NCI-H82 treated with DMSO at 0.1 percent for 48 hours (cell line): ENCODE data around the gene FAM13C.

ENCODE experiments used
- DNase-seq: peaks from one replicate; lab custom pipeline; 2025; ENCODE audit not compliant: unreplicated experiment; lab: John Stamatoyannopoulos, UW

FAM13C gene

DNA sequence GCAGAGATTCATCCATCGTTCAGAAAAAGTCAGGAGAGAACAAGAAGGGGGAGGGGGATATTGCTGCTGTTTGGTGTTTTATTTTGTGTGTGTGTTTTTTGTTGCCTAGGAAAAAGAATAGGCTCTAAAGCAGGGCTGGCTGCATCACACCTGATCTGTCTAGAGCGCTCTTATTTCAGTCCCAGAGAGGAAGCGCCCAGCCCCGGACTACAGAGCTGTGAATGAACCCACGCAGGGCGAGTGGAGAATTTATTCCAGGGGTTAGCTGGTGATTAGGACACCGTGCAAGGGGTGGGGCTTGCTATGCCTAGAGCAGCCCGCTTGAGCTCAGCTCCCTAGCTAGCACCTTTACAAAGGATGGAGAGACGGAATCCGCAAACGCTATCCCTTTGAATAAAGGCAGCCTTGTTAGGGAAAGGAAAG is 621 bp upstream of the FAM13C start:
- DNase-seq = peak; percentile 6

DNA sequence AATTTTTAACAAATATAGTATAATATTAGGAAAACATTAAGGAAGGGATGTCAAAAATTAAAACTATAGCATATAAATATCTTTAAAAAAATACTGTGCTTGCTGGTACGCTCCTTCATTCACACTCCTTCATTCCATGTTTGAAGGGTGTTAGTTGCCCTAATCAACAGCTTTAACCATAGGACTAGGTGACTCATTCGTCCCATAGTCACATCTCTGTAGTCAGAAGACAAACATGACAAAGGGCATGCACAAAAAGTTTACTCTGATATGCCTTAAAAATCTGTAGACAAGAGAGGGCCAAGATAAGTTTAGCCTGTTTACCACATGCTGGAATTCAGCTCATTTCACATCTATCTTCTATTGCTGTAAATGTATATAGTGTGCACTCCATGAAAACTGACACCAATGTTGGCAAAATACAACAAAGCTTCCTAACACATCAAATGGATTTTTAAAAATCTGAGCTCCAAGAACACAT is 646 bp downstream of the FAM13C start:
- DNase-seq = no peak

DNA sequence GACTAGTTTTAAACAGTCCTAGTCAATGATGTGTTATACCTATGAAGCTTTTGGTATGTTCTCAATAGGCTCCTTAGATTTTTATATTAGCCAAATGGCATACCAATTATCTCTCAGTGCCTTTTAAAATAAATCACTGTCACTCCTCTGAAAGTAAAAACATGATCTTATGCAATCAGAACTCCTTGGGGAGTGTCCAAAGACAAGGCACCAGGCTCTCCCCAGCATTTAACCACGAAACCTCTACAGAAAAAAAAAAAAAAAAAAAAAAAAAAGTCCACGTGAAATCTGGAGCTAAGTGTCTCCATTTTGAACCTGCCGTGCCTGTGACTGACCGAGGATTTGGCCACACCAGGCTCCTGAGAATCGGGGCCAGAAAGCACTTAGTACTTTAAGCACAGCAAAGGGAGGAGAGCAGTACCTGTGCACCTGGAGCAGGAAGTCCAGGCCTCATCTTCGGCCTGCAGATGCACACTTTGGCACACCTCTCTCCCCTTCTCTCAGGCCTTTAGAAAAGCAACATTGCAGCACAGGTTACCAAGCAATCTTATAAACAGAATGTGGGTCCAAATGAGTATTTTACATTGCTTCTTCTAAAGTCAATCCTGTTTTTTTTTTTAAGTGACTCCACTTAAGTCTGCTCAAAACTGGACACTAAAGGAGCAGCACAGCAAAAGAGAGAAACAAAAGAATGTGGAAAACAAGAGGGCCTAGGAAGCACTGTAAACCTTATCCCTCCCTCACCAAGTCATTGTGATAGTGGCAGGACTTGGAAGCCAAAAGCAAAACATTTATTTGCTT is 1.5 kb downstream of the FAM13C start:
- DNase-seq = no peak

DNA sequence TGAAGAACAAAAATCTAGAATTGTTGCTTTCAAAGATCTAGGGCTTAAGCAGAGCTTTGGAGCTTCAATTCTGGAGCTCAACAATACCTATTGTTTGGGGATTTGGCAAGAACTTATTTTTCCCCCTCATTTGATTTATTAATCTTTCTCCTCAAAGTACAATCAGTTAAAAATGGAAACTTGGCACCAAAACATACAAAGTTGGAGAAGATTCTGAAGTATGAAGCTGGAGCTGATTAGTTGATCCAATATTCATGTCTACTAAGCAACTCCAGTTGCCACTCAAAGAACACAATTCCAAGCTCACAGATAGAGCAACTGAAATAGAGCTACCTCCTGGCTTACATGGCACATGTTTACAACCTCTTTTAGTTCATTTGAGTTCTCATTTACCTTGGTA is 3.8 kb downstream of the FAM13C start:
- no peak for DNase-seq

DNA sequence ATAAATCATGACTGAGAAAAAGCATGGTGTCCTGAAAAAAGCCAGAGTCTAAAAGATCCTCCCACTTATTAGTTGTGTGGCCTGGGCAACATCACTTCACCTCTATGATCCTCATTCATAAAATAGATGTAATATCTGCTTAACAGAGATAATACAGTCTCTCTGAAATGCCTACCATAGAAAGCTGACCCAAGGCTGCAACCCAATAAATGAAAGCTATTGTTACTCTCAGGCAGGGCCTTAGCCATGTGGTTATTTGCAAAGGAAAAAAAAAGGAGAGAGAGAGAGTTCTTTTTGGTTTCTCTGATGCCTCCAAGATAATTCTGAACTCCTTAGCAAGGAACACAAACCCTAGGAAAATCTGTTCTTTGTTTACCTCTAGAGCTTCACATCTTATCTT is 7.9 kb downstream of the FAM13C start:
- DNase-seq = no peak

- DNase-seq = no peak
Observed at GRCh38 chr10:59350558-59350957, 11.8 kb downstream of the FAM13C start.

DNA sequence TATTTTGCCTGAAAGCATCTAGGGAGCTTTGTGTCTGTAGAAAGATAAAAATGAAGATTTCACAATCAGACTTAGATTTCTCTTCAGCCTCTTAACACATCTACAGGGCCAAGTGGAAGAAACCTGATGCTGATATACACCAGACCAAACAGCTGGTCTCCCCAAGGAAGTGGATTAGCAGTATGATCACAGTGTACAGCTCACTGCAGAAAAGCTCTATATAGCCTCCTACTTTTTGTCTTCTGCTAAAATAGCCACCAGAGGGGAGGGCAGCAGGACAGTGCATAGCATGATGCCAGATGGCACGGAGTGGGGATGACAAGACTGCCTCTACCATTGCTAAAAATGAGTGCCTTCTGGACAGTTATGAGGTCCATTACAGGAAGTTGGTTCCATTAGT is 16.0 kb downstream of the FAM13C start:
- DNase-seq = peak; percentile 26

GRCh38 chr10:59342723-59343122 is 19.6 kb downstream of the FAM13C start:
- no peak for DNase-seq

DNA sequence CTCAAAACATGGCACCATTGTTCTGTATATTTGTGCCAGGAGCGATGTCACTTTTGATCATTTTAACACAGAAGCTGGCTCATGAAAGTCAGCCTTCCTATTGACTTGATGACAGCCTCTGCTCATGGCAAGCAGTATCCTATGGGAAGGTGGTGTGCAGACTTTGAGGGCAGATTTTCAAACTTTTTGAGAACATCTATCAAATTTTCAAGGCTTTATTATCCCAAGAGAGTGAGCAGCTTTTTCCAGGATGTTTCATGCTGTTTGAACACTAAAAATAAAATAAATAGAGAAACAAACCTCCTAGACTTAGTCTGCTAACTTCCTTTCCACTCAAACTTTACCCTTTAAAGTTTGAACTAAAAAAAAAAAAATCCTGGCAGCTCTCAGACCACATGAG is 20.3 kb downstream of the FAM13C start:
- no peak for DNase-seq

GRCh38 chr10:59340285-59340684 is 22.1 kb downstream of the FAM13C start:
- no peak for DNase-seq

GRCh38 chr10:59339351-59339750 is 23.0 kb downstream of the FAM13C start:
- no peak for DNase-seq

- DNase-seq = no peak
Observed at GRCh38 chr10:59337201-59337652, 25.1 kb downstream of the FAM13C start.

DNA sequence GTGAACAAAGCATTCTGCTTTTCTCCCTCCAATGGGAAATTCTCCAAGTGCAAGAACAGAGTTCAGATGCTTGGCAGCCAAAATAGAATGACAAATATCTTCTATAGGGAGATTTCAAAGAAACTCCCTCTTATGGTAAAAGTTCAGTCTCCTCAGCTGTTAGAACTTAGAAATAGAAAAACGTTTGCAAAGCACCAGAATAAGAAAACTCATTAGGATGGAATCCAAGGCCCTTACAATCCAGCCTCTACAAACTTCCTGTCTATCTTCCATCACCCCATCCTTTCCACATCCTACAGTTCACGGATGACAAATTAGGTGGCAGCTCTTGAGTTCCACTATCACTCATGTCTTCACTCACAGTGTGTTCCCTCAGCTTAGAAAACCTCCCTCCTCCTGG is 25.7 kb downstream of the FAM13C start:
- no peak for DNase-seq

DNA sequence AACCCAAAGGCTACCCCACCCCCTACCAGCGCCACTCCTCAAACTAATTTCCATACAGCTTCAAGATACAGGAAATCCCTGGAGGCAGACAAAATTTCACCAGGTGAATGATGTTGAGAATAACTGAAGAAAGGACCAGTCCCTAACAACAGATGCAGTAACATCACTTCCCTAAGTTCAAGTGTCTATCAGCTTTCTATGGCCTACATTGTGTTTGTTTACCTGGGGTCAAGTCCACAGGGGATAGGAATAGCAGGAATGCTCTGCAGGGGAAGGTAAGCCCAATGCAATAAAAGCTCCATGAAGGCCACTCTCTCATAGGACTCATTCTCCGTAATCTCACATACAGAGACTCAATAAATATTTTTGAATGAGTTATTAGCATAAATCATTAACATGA is 26.9 kb downstream of the FAM13C start:
- DNase-seq = no peak

DNA sequence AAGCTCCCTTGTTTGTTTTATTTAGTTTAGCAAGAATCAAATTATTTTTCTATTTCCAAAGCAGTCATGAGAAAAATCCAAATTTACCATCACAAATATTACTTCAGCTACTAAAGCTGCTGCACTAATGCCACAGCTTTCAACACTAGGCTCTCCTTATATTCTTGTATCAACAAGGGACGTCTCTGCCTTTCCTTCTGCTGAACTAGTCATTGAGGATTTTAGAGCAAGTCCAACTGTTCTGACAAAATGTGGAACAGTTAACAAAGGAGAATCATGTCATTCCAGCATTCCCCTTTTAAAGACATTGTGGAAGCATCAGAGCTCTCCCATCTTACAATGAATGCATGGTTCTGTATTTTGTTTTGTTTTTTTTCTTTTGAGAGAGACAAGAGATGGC is 28.6 kb downstream of the FAM13C start:
- DNase-seq = no peak

GRCh38 chr10:59332581-59332980 is 29.8 kb downstream of the FAM13C start:
- DNase-seq = no peak

- DNase-seq = no peak
Observed at GRCh38 chr10:59331661-59332060, 30.7 kb downstream of the FAM13C start.

GRCh38 chr10:59325116-59325515 is 37.2 kb downstream of the FAM13C start:
- DNase-seq = no peak

- no peak for DNase-seq
Observed at GRCh38 chr10:59324597-59324996, 37.8 kb downstream of the FAM13C start.

DNA sequence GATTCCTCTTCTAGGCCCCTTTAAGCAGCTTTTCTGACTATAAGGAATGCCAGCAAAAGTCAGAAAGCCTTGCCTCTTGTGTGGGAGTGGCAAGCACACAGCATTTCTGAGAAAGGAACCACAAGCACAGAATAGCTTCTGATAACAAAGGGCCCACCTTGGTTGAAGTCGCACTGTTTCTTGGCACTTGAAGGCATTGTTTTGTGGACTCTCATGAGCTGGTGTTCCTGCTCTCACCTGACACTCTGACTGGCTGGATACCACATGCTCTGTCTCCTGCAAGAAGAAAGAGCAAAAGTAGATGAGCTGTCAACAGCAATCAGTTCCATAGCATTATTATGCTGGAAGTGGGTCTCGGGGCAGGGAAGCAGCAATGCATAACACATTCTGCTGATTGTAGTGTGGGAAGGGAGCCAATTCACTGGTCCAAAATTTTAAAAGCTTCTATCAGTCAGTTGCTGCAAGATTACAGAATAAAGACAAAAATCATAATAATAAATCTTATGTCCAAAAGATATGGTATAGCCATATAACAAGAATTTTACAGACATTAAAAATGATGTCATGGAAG is 38.4 kb downstream of the FAM13C start:
- DNase-seq = no peak

- DNase-seq = no peak
Observed at GRCh38 chr10:59323036-59323459, 39.3 kb downstream of the FAM13C start.

GRCh38 chr10:59322131-59322530 is 40.2 kb downstream of the FAM13C start:
- DNase-seq = no peak

DNA sequence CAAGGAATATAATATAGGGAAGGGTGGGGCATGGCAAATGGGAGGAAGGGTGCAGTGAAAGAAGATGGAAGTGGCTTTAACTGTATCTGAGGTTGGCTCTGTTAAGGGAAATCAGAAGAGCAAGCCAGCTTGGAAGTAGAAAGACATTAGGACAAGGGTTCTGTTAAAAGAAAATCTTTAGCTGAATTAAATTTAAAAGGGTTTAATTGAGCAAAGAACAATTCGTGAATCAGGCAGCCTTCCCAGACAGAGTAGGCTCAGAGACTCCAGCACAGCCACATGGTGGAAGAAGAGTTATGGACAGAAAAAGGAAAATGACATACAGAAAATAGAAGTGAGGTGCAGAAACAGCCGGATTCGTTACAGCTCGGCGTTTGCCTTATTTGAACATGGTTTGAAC is 42.0 kb downstream of the FAM13C start:
- no peak for DNase-seq
